Ishikawa (cell line): ENCODE results near the gene LGALS7B.

ENCODE experiments used
- CEBPB ChIP-seq: IDR thresholded peaks from 2 replicates; pipeline ENCODE4 v1.6.1; 2012
- CREB1 ChIP-seq: IDR thresholded peaks from 2 replicates; pipeline ENCODE4 v1.6.1; 2012; ENCODE audit warnings: low read depth
- EGR1 ChIP-seq: IDR thresholded peaks from 2 replicates; pipeline ENCODE4 v1.6.1; 2012
- EP300 ChIP-seq: IDR thresholded peaks from 2 replicates; pipeline ENCODE4 v1.6.1; 2012; ENCODE audit warnings: borderline replicate concordance
- FOXM1 ChIP-seq: IDR thresholded peaks from 2 replicates; pipeline ENCODE4 v1.6.1; 2012; ENCODE audit warnings: low read depth, borderline replicate concordance
- MAX ChIP-seq: IDR thresholded peaks from 2 replicates; pipeline ENCODE4 v1.6.1; 2012
- NFIC ChIP-seq: IDR thresholded peaks from 2 replicates; pipeline ENCODE4 v1.6.1; 2012
- RAD21 ChIP-seq: IDR thresholded peaks from 2 replicates; pipeline ENCODE4 v1.6.1; 2012; ENCODE audit warnings: low read depth
- REST ChIP-seq: IDR thresholded peaks from 2 replicates; pipeline ENCODE4 v1.6.1; 2012; ENCODE audit warnings: low read depth, mild to moderate bottlenecking
- TAF1 ChIP-seq: IDR thresholded peaks from 2 replicates; pipeline ENCODE4 v1.6.1; 2012; ENCODE audit warnings: low read depth, mild to moderate bottlenecking
- TCF12 ChIP-seq: IDR thresholded peaks from 2 replicates; pipeline ENCODE4 v1.6.1; 2012; ENCODE audit warnings: low read depth
- TEAD4 ChIP-seq: IDR thresholded peaks from 2 replicates; pipeline ENCODE4 v1.6.1; 2012
- USF1 ChIP-seq: IDR thresholded peaks from 2 replicates; pipeline ENCODE4 v1.6.1; 2012
- YY1 ChIP-seq: IDR thresholded peaks from 2 replicates; pipeline ENCODE4 v1.6.1; 2012; ENCODE audit warnings: low read depth
- ZBTB7A ChIP-seq: IDR thresholded peaks from 2 replicates; pipeline ENCODE4 v1.6.1; 2012; ENCODE audit warnings: low read depth

LGALS7B gene

GRCh38 chr19:38788478-38789243, at the start of gene LGALS7B:
Gene LGALS7B (plus strand): TSS chr19:38789200. CDS start chr19:38789227, 27 bp downstream.
- TF ChIP-seq YY1 (no peak), REST (no peak), CREB1 (no peak), USF1 (no peak), EP300 (no peak), EGR1 (no peak), TEAD4 (no peak), MAX (no peak)

- TF ChIP-seq TAF1 (no peak), CEBPB (no peak), FOXM1 (no peak), YY1 (no peak), EP300 (no peak), TEAD4 (no peak), MAX (no peak), ZBTB7A (no peak)
These were observed 49.4 kb upstream of the LGALS7B start for GRCh38 chr19:38739440-38740256.

GRCh38 chr19:38740257-38740592, 48.8 kb upstream of the LGALS7B start:
- TF ChIP-seq EP300 (no peak), ZBTB7A (no peak), CREB1 (no peak), YY1 (no peak), TEAD4 (no peak), TCF12 (no peak), EGR1 (no peak), USF1 (no peak), MAX (no peak), FOXM1 (no peak), NFIC (no peak), REST (no peak), RAD21 (no peak), CEBPB (no peak), TAF1 (no peak)

- TF ChIP-seq RAD21: no peak
- no peak for TF ChIP-seq TCF12
- no peak for TF ChIP-seq MAX
- no peak for TF ChIP-seq USF1
- no peak for TF ChIP-seq REST
- TF ChIP-seq ZBTB7A: no peak
- no peak for TF ChIP-seq NFIC
- TF ChIP-seq FOXM1: no peak
- TF ChIP-seq TEAD4: no peak
- no peak for TF ChIP-seq EGR1
- TF ChIP-seq EP300: no peak
These were observed 48.1 kb upstream of the LGALS7B start for GRCh38 chr19:38740932-38741331.
